Measurements from ENCODE around the gene LEAP2.

Gene LEAP2, protein sequence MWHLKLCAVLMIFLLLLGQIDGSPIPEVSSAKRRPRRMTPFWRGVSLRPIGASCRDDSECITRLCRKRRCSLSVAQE

DNA sequence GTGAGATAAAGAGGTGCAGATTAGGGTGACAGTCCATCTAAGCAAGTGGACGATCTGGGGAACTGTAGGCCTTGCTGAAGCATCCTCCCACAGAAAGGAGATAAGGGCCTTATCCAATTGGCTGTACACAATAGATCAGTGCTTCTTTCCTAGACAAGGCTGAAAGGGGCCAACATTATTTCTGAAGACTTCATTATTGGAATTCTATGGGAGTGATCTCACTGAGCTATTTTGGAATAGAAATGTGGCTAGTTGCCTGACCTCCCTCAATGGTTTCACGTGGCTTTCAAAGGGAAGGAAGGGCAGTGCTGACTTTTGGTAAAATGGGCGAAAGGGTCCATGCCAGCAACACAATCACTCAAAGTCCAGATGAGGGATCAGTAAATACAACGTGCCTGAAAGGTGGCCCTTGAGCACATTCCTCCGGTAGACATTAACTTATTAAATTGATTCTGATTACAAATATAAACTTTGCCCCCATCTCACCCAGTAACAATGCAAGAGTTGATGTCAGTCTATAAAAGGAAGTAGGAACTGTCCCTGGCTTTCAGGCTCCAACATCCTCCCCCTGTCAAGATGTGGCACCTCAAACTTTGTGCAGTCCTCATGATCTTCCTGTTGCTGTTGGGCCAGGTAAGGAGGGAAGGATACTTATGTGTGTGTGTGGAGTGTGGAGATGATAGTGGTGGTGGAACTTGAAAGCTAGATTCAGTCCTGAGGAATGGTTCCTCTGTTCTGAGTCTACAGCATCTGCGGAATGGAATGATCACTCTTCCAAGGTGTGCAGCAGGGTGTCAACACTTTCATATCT, at the start of gene LEAP2:
Gene LEAP2, plus strand, starts transcription at position 550 of the 811 bp plus-strand sequence. Its CDS starts 27 bp downstream, at position 577.
- peaks cover 49% of the 10 kb centered on the region for H3K4me1 Mint-ChIP-seq
- H3K9me3 Mint-ChIP-seq = no peaks in the 10 kb centered on the region
- H3K36me3 Mint-ChIP-seq (ENCODE audit: low read depth) = peaks cover 60% of the 10 kb centered on the region
- no peaks in the 10 kb centered on the region for H3K27me3 Mint-ChIP-seq (ENCODE audit: low read depth)
- H3K27ac Mint-ChIP-seq = peak within 1 kb of the TSS; percentile 29 to 70 (median 62)
- H3K4me3 Mint-ChIP-seq = no peak within 1 kb of the TSS
- TF ChIP-seq, protein P1, sequence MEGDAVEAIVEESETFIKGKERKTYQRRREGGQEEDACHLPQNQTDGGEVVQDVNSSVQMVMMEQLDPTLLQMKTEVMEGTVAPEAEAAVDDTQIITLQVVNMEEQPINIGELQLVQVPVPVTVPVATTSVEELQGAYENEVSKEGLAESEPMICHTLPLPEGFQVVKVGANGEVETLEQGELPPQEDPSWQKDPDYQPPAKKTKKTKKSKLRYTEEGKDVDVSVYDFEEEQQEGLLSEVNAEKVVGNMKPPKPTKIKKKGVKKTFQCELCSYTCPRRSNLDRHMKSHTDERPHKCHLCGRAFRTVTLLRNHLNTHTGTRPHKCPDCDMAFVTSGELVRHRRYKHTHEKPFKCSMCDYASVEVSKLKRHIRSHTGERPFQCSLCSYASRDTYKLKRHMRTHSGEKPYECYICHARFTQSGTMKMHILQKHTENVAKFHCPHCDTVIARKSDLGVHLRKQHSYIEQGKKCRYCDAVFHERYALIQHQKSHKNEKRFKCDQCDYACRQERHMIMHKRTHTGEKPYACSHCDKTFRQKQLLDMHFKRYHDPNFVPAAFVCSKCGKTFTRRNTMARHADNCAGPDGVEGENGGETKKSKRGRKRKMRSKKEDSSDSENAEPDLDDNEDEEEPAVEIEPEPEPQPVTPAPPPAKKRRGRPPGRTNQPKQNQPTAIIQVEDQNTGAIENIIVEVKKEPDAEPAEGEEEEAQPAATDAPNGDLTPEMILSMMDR (IDR thresholded peaks at IDR 0.05; ENCODE audit: unreplicated experiment in 3 of 3) = no peak

DNA sequence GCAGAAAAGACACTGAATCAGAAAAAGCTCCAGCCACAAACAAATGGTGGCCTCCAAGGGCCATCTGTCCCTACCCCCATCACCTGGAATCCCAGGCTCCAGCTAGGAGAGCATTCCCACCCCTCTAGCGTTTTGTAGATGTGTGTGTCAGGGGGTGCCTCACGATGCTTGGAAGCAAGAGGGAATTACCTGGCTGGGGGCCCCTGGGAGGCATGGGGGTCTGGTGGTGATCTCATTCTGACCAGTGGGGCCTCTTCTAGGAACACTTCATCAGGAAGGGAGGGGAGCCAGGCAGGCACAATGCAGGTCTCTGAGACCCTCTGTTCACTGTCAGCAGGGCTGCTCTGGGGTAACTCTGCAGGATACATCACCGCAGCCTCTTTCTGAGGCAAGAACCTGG, 49.0 kb upstream of the LEAP2 start:
- Mint-ChIP-seq H3K36me3 (ENCODE audit: low read depth) (no peaks in the 10 kb centered on the region), H3K4me3 (peak overlapping the region in 1 of 3 experiments; percentile 13), H3K4me1 (peaks cover 13% of the 10 kb centered on the region), H3K9me3 (no peaks in the 10 kb centered on the region), H3K27me3 (ENCODE audit: low read depth) (peaks cover 70% of the 10 kb centered on the region), H3K27ac (no peak overlapping the region)
- TF ChIP-seq, protein P1 (IDR thresholded peaks at IDR 0.05; ENCODE audit: unreplicated experiment in 3 of 3) = no peak

DNA sequence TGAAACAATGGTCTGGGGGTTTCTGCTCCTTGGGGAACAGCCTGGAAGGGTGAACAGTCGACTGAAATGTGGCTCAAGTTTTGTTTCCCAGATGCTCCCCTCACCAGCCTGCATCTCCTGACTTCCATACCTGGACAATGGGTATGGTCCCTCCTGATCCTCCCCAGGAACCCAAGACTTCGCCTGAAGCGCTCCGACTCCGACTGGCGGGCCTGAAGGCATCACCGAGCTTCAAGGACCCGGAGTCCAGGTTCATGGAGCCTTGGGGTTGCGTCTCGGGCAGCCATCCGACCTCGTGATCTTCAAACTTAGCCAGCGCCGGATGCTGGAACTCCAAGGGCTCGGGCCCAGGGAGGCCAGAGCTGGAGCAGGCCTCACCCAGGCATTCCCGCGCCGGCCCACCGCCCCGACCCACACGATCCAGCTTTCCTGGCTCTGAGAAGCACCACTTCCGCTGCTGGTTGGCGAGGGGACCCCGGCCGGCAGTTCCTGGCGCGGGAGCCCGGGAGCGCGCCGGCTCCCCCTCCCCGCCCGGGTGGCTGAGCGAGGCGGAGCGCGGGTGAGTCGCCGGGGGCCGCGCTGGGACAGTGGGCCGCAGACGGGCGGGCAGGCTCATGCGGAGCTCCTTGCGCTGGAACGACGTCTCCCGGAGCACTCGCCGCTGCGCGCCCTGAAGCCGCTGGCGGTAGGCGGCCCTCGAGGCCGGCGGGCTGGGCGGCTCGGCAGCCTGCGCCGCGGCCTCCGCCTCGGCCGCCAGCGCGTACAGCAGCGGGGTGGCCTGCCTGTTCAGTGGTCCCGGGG, 48.2 kb upstream of the LEAP2 start:
- H3K4me1 Mint-ChIP-seq = peaks cover 10% of the 10 kb centered on the region
- H3K9me3 Mint-ChIP-seq = no peaks in the 10 kb centered on the region
- no peak overlapping the region for H3K27ac Mint-ChIP-seq
- no peaks in the 10 kb centered on the region for H3K36me3 Mint-ChIP-seq (ENCODE audit: low read depth)
- H3K4me3 Mint-ChIP-seq = peak overlapping the region in 1 of 3 experiments; percentile 26
- TF ChIP-seq, protein P1 (IDR thresholded peaks at IDR 0.05; ENCODE audit: unreplicated experiment in 3 of 3) = no peak
- H3K27me3 Mint-ChIP-seq (ENCODE audit: low read depth) = peaks cover 73% of the 10 kb centered on the region

DNA sequence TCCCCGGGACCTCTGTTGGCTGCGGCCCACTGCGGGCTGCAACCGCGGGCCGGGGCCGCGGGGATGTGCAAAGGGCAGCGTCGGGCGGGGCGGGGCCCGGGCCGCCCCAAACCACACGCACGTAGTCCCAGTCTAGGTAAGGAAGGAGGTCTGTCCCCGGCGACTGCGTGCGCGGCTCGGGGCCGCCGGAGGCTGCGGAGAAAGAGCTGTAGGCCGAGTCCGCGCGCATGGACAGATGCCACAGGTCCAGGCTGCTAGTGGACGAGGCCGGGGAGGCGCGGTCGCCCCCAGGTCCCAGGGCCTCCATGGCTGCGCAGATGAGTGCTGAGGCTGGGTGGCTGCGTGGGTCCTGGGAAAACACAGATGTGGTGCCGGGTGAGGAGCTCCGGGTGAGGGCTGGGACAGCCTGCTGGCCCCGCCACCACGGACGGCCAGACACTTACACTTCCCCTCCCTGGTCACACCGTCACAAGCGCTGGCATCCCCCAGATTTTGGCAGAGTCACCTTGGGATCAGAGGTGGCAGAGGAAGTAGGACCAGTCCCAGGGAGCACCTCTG, 47.6 kb upstream of the LEAP2 start:
- Mint-ChIP-seq H3K27ac (no peak overlapping the region), H3K4me3 (no peak overlapping the region), H3K27me3 (ENCODE audit: low read depth) (peaks cover 68% of the 10 kb centered on the region), H3K36me3 (ENCODE audit: low read depth) (no peaks in the 10 kb centered on the region), H3K4me1 (peaks cover 7% of the 10 kb centered on the region), H3K9me3 (no peaks in the 10 kb centered on the region)
- TF ChIP-seq, protein P1 (IDR thresholded peaks at IDR 0.05; ENCODE audit: unreplicated experiment in 3 of 3) = no peak

DNA sequence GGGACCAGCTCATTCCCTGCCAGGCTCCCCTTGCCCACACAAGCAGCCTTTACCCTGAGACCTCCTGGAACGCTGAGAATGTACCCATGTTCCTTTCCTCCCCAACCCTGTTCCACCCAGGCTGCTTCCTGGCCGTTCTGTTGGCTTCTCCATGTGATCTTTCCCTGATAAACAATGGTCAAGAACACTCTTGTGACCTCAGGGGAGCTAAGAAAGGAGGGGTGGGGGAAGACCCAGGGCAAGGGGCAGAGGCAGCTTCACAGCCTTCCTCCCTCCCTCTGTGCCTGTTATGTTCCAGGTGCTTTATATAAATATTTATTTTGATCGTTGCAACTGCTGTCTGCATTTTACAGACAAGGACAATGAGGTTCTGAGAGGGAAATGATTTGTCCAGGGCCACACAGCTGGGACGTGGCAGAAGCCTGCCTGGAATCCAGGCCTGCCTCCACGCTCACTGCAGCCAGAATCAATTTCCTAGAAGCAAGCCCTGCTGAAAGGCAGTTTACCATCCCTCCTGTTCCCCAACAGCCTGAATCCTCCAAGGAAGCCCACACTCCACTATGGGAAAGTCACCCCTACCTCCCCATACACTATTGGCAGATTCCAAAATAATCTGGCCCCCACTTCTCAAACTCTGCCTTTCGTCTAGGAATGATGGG, 46.9 kb upstream of the LEAP2 start:
- Mint-ChIP-seq H3K4me3 (peak overlapping the region in 2 of 3 experiments; percentile 27 to 52), H3K4me1 (peaks cover 6% of the 10 kb centered on the region), H3K27ac (no peak overlapping the region), H3K36me3 (ENCODE audit: low read depth) (no peaks in the 10 kb centered on the region), H3K9me3 (no peaks in the 10 kb centered on the region), H3K27me3 (ENCODE audit: low read depth) (peaks cover 74% of the 10 kb centered on the region)
- TF ChIP-seq, protein P1 (IDR thresholded peaks at IDR 0.05; ENCODE audit: unreplicated experiment in 3 of 3) = no peak

All from nephron (organoid).